Activated naive CD8-positive, alpha-beta T cell (primary cell): Measurements from ENCODE around the gene FBXO10.
"Not testable (repeated sequence)": the region's sequence is repeated elsewhere in the genome, so short reads cannot be mapped to it uniquely, and the experiment has no call there.

Experiments
- H3K27ac Mint-ChIP-seq: one replicate; pipeline ENCODE4 v1.8.0; 2021; ENCODE audit warnings: mixed read lengths
- H3K27me3 Mint-ChIP-seq: one replicate; pipeline ENCODE4 v1.8.0; 2021; ENCODE audit warnings: mixed read lengths
- H3K36me3 Mint-ChIP-seq: one replicate; pipeline ENCODE4 v1.8.0; 2021; ENCODE audit warnings: mixed read lengths
- H3K4me1 Mint-ChIP-seq: one replicate; pipeline ENCODE4 v1.8.0; 2021; ENCODE audit warnings: low read depth, mixed read lengths
- H3K4me3 Mint-ChIP-seq: one replicate; pipeline ENCODE4 v1.8.0; 2021; ENCODE audit warnings: mild to moderate bottlenecking, mixed read lengths
- H3K9me3 Mint-ChIP-seq: one replicate; pipeline ENCODE4 v1.8.0; 2021; ENCODE audit warnings: low read depth, mixed read lengths

The FBXO10 gene

DNA sequence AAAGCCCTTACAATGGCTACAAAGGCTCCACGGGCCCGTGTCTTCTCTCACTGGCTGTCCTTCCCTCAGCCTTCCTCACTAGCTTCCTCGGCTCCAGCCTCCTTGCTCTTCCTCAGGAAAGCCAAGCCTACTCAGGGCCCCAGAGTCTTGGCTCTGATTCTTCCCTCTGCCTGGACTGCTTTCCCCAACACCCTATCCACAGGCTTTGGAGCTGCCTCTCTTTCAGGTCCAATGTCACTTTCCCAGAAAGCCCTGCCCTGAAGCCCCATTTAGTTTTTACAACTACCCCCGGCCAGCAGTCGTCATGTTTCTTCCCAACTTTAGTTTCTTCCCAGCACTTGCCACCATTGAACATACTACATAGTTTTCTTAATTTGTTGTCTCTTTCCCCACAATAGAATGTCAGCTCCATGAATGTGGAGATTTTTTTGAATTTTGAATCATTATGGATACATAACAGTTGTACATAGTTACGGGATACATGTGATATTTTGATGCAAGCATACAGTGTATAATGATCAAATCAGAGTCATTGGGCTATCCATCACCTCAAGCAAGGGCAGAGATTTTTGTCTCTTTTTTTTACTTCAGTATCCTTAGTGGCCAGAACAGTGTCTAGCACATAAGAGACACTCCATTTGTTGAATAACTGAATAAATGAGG lies 33.7 kb upstream of the FBXO10 start:
- no peaks in the 10 kb centered on the region for H3K4me1 Mint-ChIP-seq
- H3K27me3 Mint-ChIP-seq = peaks cover 3% of the 10 kb centered on the region
- H3K27ac Mint-ChIP-seq = no peak overlapping the region
- H3K9me3 Mint-ChIP-seq = no peaks in the 10 kb centered on the region
- H3K4me3 Mint-ChIP-seq = no peak overlapping the region
- no peaks in the 10 kb centered on the region for H3K36me3 Mint-ChIP-seq

DNA sequence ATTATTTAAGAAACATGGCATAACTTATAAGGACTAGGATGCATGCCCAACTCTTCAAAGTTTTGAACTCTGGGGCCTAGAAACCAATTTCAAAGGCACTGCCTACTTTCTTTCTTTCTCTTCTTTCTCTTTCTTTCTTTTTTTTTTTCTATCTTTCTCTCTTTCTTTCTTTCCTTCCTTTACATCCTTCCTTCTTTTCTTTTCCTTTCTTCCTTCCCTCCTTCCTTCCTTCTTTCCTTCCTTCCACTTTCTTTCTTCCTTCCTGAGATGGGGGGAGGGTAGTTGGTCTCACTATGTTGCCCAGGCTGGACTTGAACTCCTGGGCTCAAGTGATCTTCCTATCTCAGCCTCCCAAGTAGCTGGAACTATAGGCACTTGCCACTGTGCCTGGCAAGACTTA lies 32.1 kb upstream of the FBXO10 start:
- Mint-ChIP-seq H3K36me3 (no peaks in the 10 kb centered on the region), H3K9me3 (no peaks in the 10 kb centered on the region), H3K4me3 (no peak overlapping the region), H3K4me1 (no peaks in the 10 kb centered on the region), H3K27ac (no peak overlapping the region), H3K27me3 (peaks cover 4% of the 10 kb centered on the region)

DNA sequence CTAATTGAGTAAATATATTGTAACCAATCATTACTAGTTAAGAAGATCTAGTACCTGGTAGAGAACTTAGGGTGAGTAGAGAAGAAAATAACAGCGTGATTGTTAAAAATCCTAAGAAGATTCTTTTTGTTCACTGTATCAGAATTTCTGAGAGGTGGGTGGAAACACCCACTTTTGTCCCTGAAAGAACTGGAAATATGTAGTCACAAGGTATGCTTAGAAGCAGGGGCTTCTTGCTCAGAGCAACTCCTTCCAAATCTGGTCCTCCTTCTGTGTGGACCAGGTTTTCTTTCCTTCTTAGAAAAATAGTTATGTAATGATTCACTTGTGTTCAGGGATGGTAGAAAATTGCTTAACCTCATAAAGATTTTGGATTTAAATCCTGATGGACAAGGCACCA lies 28.1 kb upstream of the FBXO10 start:
- H3K27me3 Mint-ChIP-seq = peaks cover 9% of the 10 kb centered on the region
- no peaks in the 10 kb centered on the region for H3K4me1 Mint-ChIP-seq
- H3K27ac Mint-ChIP-seq = no peak overlapping the region
- H3K9me3 Mint-ChIP-seq = no peaks in the 10 kb centered on the region
- no peak overlapping the region for H3K4me3 Mint-ChIP-seq
- no peaks in the 10 kb centered on the region for H3K36me3 Mint-ChIP-seq

DNA sequence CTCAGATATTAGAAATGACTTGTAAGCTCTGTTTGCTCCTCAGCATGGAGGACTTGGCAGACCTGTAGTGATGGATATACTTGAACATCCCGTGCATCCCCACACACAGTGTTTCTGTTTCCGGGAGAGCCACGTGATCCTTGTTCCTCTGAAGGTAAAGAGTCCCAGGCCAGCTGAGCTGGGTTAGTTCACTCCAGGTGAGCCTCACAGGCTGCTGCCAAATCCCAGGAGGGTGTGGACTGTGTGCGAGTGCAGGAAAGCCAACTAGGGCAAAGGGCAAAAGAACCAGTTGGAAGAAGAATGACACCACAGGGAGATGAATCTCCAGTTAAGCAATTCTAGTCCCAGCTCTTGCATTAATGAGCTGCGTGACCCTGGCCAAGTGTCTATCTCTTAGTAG lies 26.6 kb upstream of the FBXO10 start:
- Mint-ChIP-seq H3K27ac (no peak overlapping the region), H3K4me3 (no peak overlapping the region), H3K4me1 (no peaks in the 10 kb centered on the region), H3K36me3 (no peaks in the 10 kb centered on the region), H3K27me3 (peaks cover 9% of the 10 kb centered on the region), H3K9me3 (no peaks in the 10 kb centered on the region)

DNA sequence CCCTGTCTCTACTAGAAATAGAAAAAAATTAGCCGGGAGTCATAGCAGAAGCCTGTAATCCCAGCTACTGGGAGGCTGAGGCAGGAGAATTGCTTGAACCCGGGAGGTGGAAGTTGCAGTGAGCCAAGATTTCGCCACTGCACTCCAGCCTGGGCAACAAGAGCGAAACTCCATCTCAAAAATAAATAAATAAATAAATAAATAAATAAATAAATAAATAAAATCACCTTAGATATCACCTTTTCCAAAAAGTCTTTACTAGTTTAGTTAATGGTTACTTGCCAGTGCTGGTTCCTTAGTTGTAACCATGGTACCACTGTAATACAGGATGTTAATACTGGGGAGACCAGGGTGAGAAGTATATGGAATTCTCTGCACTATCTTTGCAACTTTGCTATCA lies 25.9 kb upstream of the FBXO10 start:
- H3K4me3 Mint-ChIP-seq, H3K36me3 Mint-ChIP-seq, H3K27ac Mint-ChIP-seq, H3K9me3 Mint-ChIP-seq, H3K27me3 Mint-ChIP-seq, H3K4me1 Mint-ChIP-seq: not testable (repeated sequence)

DNA sequence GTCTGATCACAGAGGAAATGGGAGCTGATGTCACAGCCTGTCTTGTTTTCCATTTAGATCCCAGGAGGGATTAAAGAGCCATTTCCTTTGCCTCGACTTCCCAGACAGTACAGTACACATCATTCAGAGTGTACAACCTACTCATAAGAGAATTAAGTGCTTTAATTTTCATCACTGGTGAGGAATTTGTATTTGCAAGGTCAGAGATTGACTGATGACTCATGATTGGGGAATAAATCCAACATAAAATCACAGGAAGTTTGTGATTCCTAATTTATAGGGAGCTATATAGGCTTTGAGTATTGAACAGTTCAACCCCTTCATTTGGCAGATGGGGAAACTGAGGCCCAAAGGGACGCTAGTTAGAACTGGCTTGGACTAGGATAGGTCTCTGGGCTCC lies 20.3 kb upstream of the FBXO10 start:
- peaks cover 4% of the 10 kb centered on the region for H3K27me3 Mint-ChIP-seq

DNA sequence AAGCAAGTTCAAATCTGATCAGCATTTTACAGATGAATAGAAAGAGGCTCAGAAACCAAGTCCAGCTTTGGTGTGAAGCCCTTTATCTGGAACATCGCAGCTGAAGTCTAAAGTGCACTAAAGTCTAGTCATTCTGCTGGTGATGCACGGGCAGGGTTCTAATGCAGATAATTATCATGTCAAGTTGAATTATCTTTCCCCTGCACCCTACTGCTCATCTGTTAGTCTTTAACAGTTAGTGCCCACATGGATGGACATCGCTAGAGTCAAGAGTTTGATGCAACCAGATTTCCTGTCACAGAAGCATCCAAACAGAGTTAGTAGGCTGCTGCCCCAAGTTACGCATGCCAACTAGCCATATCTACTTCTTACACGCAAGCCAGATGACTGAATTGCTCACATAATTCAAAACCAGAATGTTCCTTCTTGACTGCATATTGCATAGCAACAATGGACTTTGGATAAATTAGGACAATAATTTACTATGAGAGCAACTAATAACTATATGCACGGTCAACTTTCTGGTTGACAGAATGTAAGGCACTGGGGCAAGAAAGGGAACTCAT lies 17.8 kb upstream of the FBXO10 start:
- H3K36me3 Mint-ChIP-seq = peaks cover 5% of the 10 kb centered on the region
- H3K4me1 Mint-ChIP-seq = peaks cover 31% of the 10 kb centered on the region
- H3K27me3 Mint-ChIP-seq = peaks cover 3% of the 10 kb centered on the region
- H3K9me3 Mint-ChIP-seq = no peaks in the 10 kb centered on the region
- H3K4me3 Mint-ChIP-seq = peak overlapping the region; percentile 62
- H3K27ac Mint-ChIP-seq = no peak overlapping the region

More for the DNA sequence above, 20.3 kb upstream of the FBXO10 start:
- H3K4me3 Mint-ChIP-seq = no peak overlapping the region
- peaks cover 4% of the 10 kb centered on the region for H3K36me3 Mint-ChIP-seq
- no peak overlapping the region for H3K27ac Mint-ChIP-seq
- peaks cover 14% of the 10 kb centered on the region for H3K4me1 Mint-ChIP-seq
- H3K9me3 Mint-ChIP-seq = no peaks in the 10 kb centered on the region

DNA sequence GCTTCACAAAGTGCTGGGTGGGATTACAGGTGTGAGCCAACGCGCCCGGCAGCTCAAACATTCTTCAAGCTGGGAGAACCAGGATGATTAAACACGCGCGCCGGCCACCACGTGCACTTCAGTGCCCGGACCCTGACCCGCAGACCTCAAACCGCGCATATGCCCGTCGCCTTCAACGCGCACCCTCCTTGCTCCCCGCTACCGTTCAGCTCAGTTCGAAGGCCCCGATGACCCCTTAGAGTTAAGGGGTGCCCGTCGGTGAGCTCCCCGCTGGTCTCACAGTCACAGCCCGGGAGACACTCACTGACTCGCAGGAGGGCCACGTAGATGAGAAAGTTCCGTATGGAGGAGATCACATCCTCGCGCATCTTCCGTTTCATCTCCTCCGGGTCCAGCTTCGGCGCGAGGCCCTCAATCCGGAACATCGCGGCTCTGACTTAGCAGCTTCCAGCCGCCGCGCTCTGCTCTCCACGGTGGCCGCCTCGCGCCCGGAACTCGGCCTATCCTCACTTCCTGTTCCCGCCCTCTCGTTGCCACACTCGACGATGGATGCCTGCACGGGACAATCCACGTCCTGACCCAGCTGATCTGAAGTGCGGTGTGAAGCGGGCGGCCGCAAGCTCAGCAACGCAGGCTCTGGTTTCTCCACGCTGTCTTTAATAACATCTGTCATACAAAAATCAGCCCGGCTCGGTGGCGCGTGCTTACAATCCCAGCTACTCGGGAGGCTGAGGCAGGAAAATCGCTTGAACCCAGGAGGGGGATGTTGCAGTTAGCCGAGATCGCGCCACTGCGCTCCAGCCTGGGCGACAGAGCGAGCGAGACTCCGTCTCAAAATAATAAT lies 16.1 kb upstream of the FBXO10 start, which contains the start of gene TOMM5:
TOMM5 (minus strand) TSS at position 490 of the 844 bp plus-strand sequence; CDS start at position 425, 65 bp downstream.
- H3K4me1 Mint-ChIP-seq = peaks cover 37% of the 10 kb centered on the region

DNA sequence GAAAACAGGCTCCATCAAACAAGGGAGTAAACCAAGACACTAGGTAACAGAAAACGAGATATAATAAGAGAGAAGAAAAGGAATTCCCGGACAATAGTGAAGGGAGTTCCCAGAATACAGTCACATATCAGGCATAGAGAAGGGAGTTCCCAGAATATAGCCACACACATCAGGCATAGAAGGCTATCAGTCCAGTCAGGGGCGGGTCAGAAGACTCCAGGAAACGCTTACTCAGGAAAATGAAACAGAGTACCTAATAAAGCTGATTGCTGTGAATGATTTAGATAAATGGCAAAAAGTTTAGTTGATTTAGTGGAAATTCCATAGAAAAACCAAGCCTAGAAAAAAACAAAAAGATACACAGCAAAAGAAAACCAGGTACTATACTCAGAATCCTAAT lies 11.3 kb upstream of the FBXO10 start:
- peaks cover 36% of the 10 kb centered on the region for H3K4me1 Mint-ChIP-seq
- H3K27me3 Mint-ChIP-seq = no peaks in the 10 kb centered on the region
- no peaks in the 10 kb centered on the region for H3K9me3 Mint-ChIP-seq
- no peak overlapping the region for H3K4me3 Mint-ChIP-seq
- no peak overlapping the region for H3K27ac Mint-ChIP-seq
- peaks cover 28% of the 10 kb centered on the region for H3K36me3 Mint-ChIP-seq

More for the DNA sequence above, 16.1 kb upstream of the FBXO10 start, which contains the start of gene TOMM5:
- peaks cover 10% of the 10 kb centered on the region for H3K36me3 Mint-ChIP-seq
- peak within 1 kb of the TSS; percentile 99 for H3K27ac Mint-ChIP-seq
- peaks cover 3% of the 10 kb centered on the region for H3K27me3 Mint-ChIP-seq
- H3K9me3 Mint-ChIP-seq = no peaks in the 10 kb centered on the region
- H3K4me3 Mint-ChIP-seq = peak within 1 kb of the TSS; percentile 100

DNA sequence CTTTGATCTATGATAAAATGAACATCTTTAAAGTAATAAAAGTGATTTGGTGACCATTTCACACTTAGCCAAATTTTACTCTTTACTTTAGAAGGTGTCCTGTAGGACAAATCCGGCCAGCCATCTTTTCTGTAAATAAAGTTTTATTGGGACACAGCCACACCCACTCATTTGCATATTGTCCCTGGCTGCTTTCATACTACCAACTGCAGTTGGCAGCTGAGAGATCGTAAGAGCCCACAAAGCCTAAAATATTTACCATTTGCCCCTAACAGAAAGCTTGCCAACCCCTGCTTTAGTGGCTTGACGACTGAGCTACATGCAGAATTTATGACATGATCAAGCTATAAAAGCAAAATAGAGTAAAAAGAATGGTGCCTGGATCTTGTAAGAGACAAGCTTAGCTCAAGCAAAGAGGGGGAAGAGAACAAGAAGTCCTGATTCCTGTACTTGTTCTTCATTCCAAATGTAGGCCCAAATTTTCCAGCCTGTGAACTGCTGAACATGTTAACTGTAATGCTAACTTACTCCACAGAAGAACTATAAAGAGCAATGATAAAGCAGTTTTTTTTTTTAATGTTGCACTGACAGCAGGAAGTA lies 7.4 kb upstream of the FBXO10 start:
- Mint-ChIP-seq H3K36me3 (peaks cover 26% of the 10 kb centered on the region), H3K27me3 (no peaks in the 10 kb centered on the region), H3K27ac (no peak overlapping the region), H3K4me1 (peaks cover 15% of the 10 kb centered on the region), H3K4me3 (no peak overlapping the region), H3K9me3 (no peaks in the 10 kb centered on the region)

DNA sequence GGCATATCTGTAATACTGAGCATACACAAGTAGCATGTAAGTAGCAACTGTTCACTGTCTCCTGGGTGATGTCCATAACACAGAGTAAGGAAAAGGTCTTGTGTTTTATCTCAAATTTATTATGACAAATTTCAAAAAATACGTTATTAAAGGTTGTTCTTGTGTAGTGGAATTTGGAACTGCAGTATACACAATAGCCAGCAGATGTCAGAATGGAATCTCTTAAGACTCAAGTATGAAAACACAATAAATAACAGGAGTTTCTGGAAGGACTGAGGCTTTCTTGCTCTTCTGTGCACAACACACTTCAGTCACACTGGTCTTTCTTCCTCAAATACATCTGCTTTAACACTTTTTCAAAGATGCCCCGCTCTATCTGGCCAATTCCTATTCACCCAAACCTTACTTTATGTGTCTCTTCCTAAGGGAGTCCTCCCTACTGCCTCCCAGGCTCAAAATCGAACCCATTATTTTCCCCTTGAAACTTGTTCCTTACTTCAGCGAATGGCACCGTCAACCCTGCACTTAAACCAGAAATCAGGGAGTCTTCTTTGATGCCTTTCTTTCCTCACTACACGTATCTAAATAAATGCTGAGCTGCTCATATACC lies 6.5 kb upstream of the FBXO10 start:
- Mint-ChIP-seq H3K27ac (peak overlapping the region; percentile 6), H3K9me3 (no peaks in the 10 kb centered on the region), H3K4me1 (peaks cover 10% of the 10 kb centered on the region), H3K36me3 (peaks cover 26% of the 10 kb centered on the region), H3K4me3 (no peak overlapping the region), H3K27me3 (no peaks in the 10 kb centered on the region)

DNA sequence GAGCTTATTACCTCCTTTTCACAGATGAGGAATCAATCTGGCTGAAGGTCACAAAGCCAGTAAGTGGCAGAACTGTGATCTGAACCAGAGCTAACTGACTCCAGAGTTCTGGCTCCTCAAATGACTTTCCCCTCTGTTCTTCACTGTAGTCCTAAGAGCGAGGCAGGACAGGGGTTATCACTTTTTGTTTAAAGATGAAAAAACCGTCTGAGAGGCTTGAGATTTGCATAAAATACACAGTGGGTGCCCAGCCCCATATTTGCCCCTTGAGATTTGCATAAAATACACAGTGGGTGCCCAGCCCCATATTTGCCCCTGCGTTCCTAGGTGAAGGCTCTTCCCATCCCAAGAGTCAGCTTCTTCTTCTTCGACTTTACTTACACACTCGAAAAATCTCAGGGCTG lies 667 bp downstream of the FBXO10 start:
- H3K27me3 Mint-ChIP-seq = no peaks in the 10 kb centered on the region
- H3K9me3 Mint-ChIP-seq = no peaks in the 10 kb centered on the region
- H3K27ac Mint-ChIP-seq = peak overlapping the region; percentile 31
- H3K36me3 Mint-ChIP-seq = peaks cover 2% of the 10 kb centered on the region
- H3K4me3 Mint-ChIP-seq = peak overlapping the region; percentile 83
- peaks cover 18% of the 10 kb centered on the region for H3K4me1 Mint-ChIP-seq

DNA sequence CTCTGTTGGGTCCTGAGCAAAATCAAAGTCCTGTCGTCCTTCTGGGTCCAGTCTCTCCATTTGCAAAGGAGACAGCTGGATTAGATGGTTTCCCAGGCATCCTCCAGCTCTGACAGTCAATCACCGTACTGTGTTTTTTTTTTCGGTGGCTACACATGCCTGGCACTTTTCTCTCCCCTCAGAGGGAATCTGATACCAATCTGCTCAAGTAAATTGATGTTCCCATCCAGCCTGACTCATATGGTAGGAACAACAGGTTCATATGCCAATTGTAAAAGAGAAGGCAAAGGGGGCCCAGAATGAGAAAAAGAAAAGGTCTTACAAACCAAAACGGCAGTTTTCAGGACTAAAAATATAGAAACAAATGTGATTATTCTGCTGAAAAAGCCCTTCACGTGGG lies 1.2 kb downstream of the FBXO10 start:
- no peak overlapping the region for H3K27ac Mint-ChIP-seq
- peak overlapping the region; percentile 83 for H3K4me3 Mint-ChIP-seq
- H3K4me1 Mint-ChIP-seq = peaks cover 18% of the 10 kb centered on the region
- no peaks in the 10 kb centered on the region for H3K27me3 Mint-ChIP-seq
- no peaks in the 10 kb centered on the region for H3K9me3 Mint-ChIP-seq
- peaks cover 2% of the 10 kb centered on the region for H3K36me3 Mint-ChIP-seq

DNA sequence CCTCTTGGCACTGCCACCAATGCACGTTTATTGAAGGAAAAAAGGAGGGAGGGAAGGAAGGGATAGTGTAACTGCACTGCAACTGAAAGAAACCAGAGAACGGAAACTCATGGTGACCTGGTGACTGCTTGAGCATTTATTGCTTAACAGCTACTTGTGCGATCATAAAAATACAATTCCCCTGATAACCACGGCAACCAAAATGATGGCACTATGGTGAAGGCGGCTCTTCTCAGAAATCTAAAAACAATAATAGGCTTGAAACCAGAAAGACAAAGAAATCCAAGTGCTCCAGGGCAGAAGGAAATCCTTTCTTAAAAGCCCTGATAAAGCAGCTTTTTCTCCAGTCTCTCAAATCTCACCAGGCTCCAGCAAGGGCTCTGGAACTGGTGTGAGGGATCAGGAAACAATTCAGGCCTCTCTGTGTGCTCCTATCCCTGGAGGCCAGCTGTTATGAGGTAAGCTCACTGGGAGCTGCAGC lies 1.9 kb downstream of the FBXO10 start:
- no peak overlapping the region for H3K27ac Mint-ChIP-seq
- no peaks in the 10 kb centered on the region for H3K27me3 Mint-ChIP-seq
- H3K9me3 Mint-ChIP-seq = no peaks in the 10 kb centered on the region
- no peak overlapping the region for H3K4me3 Mint-ChIP-seq
- peaks cover 19% of the 10 kb centered on the region for H3K4me1 Mint-ChIP-seq
- H3K36me3 Mint-ChIP-seq = peaks cover 6% of the 10 kb centered on the region
